ENCODE results near the gene CCR3.

CCR3 gene

DNA sequence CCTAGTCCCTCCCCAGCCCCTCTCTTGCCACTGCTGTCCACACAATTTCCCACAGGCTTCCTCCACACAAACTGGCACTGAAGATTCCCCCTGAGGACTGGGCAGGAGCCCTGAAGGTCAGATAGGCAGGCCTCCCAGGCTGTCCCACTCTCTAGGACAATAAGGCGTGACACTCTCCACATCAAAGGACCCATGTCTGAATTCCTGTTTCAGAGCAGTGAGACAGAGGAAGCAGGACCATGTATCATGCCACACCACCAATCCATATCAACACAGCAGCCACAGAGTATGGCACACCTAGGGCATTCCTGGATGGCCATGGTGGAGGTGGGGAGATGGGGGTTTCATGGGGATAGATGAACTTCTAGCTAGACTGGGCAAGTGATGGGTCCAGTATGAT, 20.3 kb upstream of the CCR3 start:
- no peak for DNase-seq

- DNase-seq = no peak
Measured at GRCh38 chr3:46222435-46223161, 19.7 kb upstream of the CCR3 start.

GRCh38 chr3:46228260-46229242, 13.7 kb upstream of the CCR3 start:
- peak; percentile 96 for DNase-seq

DNA sequence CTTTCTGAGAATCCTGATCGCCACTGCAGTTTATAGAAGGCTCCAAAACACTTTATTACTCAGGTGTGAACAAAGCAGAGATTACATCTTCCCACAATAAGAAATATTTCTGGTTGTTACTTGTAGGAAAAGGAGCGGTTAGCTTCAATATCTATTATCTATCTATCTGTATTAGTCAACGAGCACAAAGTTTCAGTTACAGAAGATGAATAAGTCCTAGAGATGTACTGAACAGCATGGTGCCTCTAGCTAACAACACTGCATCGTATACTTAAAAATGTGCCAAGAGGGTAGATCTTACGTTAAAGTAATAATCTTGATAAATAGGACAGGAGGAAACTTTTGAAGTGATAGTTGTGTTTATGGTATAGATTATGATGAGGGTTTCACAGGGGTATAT, 10.9 kb upstream of the CCR3 start:
- DNase-seq = no peak

GRCh38 chr3:46233194-46233593, 9.1 kb upstream of the CCR3 start:
- no peak for DNase-seq

GRCh38 chr3:46235425-46235824, 6.8 kb upstream of the CCR3 start:
- DNase-seq = no peak

DNA sequence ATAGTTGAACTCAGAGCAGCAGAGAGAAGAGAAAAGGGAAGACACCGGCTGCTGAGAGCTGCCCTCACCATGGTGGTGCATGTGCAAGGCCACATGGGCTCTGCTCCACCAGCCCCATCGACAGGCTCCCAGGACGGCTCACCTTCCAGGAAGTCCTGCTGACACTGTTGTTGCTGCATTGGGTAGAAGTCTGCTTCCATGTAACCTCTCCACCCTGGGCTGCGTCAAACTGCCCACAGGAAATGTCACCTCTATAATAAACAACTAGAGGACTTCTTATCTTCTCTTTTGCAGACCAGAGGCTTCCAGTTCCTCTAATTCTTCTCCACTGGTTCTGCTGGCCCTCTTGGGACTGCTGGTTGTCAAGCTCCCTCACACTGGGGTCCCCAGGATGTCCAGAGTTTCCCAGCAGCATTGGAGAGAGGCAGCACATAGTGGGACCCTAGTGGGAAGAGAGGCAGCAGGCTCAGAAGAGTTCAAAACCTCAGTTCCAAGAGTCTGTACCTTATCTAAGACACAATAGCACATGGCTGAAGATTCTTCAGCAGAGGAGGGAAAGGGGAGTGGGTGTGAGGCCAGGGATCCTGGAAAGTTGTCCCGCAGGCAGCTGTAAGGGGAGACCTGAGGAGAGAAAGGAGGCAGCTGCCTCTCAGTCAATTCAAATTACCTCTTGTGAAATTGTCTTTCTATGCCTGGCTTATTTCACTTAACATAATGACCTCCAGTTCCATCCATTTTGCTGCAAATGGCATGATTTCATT, 5.8 kb upstream of the CCR3 start:
- no peak for DNase-seq

DNA sequence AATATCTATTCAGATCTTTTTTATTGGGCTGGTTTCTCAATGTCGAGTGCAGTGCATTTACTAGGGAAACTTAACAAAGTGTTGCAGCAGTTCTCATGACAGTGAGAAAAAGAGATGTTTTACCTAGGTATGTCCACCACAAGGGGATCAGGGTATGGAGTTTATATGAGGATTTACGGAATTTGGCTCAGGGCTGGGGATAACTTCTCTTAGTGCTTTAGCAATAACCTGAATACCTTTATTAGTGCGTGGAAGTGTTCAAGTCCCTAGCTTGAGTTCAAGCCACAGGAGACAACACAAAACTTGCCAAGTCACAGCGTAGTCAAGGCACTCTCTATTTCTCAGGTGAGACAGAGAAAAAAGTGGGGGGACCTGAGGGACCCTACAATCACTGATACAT, 3.9 kb upstream of the CCR3 start:
- DNase-seq = no peak

- DNase-seq = no peak
Measured at GRCh38 chr3:46239301-46239938, 2.8 kb upstream of the CCR3 start.

GRCh38 chr3:46239952-46240351, 2.3 kb upstream of the CCR3 start:
- no peak for DNase-seq

DNA sequence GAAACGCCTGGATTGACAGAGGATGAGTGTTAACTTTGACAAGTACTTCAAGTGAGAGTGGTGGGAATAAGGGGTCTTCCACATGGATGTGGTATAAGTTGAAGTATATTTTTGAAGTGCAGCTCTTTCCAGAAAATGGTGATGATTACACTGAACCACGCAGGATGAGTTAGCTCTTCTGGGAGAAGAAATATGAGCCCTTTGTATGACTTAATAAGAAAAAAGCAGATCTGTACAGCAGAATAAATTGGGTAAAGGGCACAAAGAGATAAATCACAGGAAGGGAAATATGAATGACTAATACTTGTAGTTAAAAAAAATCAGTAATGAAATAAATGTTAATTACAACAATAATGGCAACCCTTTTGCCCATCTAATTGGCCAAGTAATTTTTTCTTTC, 1.3 kb downstream of the CCR3 start:
- no peak for DNase-seq

DNA sequence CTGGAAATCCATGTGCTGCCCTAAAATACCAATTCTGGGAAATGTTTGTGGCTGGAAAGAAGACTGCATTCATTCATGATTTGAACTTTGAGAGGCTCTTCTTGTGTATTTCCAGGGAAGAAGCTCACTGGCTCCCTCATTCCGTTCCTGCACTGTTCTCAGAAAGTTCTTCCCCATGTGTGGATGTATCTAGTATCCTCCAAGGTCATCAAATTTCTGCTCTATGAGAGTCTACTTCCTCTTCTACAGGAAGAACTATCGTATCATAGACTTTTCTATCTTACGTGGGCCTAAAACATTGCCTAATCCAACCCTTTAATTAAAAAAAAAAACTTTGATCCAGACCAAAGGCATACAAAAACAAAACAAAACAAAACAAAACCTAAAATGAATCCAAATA, 2.9 kb downstream of the CCR3 start:
- no peak for DNase-seq

DNA sequence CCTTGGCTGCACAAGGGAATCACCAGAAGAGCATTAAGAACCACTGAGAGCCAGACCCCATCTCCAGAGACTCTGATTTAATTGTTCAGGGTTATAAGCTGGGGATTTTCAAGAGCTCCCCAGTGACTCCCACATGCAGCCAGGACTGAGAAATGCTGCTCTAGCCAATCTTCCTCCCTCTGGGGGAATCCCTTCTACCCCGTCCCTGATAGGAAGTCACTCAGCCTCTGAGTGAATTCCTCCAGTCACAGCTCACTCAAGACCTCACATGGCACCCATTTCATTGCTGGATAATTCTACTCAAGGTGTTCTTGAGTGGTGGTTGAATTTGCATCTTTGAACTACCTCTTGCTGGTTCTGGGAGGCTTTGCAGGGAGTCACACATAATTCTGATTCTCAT, 10.7 kb downstream of the CCR3 start:
- no peak for DNase-seq

GRCh38 chr3:46258525-46258924, 16.3 kb downstream of the CCR3 start:
- no peak for DNase-seq

- DNase-seq = peak; percentile 6
Measured at GRCh38 chr3:46261926-46262594, 19.8 kb downstream of the CCR3 start.

DNA sequence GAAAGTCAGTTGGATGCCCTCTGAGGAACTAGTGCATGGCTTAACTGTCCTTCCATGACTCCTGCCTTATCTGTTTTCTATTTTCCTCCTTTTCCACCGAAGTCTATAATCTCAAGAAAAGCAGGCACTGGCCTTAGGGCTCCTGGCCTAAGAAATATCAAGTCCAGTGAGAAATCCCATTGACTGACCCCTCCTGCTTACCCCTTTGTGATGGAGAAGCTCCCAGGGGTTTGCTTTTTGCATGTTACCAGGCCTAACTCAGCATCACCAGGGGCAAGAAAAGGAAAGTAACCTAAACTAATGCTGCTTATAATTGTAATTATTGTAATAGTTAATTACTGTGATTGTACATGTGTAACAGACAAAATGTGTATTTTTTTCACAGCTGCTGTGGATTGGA, 21.7 kb downstream of the CCR3 start:
- no peak for DNase-seq

GRCh38 chr3:46266598-46266997, 24.3 kb downstream of the CCR3 start:
- DNase-seq = peak; percentile 65

DNA sequence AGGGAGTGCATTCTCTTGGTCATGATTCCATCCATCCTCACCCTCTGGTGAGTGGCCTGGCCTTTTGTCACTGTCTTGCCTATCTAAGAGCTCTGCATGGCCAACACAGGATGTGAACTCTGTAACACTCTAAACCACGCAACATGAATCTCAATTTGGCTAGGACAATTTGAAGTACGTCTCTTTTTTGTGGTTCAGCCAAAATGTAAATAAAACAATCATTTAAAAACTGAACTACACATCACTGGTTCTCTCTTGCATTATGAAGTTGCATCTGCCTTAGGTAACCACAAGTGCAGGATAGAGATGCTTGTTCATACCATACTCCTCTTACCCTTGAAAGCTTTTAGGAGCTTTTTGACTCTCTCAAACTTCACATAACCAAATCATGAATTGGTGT, 27.3 kb downstream of the CCR3 start:
- no peak for DNase-seq

DNA sequence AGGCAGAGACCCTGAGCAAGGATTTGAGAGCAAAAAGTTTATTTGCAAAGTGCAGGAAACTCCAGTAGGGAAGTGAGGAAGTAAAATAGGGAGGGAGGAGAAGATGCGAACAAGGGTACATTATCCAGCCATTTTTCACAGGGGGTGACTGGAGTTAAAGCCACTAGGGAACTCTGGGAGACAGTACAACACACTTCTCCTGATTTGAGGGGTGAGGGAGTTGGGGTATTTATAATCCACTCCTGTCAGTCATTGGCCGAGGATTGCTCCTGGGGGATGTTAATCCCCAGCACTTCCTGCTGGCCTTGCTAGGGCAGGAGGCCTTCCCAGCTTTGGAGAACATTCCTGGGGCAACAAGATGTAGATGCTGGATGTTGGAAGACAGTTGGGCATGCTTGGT, 28.2 kb downstream of the CCR3 start:
- DNase-seq = no peak

DNA sequence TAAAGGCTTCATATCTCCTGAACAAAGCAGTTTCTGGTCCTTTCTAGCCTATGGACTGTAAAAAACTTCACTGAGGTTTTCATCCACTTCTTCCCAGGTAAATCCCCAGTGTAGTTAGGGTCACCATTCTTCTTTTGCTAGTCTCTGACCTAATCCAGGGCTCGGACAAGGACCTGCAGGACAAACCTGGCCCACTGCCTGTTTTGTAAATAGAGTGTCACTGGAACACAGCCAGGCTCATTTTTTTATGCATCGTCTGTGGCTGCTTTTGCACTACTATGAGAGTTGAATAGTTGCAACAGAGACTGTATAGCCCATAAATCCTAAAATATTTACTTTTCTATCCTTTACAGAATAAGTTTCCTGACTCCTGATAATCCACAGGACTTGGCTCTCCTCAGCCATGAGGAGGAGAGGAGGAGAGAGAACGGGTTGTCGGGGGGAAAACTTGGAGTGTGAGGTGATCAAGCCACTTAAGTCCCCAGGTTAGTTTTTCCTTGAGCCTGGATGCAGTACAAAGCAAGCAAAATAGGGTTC, 29.0 kb downstream of the CCR3 start:
- no peak for DNase-seq

- DNase-seq = peak; percentile 26
Measured at GRCh38 chr3:46272028-46272451, 29.8 kb downstream of the CCR3 start.

- DNase-seq = peak; percentile 32
Measured at GRCh38 chr3:46276497-46277099, 34.3 kb downstream of the CCR3 start.

Data from EL (cell line).